ENCODE measurements around the gene OR10C1.

OR10C1 gene

DNA sequence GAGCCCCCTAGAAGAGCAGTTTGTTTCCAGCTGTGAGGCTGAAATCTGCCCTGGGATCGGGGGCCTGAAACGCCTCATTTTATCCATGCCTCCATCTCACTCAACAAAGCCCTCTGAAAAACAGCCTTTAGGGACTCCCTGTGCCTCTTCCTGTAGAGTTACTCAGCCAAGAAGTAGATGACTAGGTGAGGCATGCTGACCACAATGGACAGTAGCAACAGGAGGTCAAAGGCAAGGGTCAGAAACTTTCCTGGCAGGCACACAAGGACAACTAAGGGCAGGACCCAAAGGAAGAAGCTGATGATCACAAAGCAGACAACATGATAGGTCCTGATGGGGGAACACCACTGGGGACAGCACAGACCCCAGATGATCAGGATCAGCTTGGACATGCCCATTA lies 35.9 kb downstream of the OR10C1 start:
- no peak for DNase-seq (ENCODE audit: low read depth in 2 of 3, low spot score in 1 of 3)

DNA sequence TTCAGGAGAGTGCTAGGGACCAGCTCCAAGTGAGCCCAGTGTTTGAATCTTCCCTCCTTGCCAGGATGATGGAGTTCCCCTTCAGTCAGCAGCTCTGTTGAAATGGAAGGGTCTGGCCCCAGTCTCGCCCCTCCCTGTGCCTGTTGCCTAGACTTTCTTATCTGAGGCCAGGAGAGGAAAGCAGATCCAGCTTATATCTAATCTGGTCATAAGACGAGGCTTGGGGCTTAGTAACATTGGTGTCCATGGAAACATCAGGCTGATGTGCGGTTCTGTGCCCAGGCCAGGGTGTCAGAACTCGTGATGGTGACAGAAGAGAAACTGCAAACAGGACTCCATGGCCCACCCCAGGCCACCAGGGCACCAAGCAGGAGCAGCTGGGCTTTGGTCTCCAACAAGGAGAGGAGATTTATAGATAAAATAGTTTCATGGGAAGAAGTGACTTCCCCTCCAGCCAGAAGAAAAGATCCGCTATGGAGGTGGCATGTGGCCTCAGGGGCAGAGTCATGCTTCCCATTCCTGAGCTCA lies 38.9 kb downstream of the OR10C1 start:
- no peak for DNase-seq (ENCODE audit: low read depth in 2 of 3, low spot score in 1 of 3)

DNA sequence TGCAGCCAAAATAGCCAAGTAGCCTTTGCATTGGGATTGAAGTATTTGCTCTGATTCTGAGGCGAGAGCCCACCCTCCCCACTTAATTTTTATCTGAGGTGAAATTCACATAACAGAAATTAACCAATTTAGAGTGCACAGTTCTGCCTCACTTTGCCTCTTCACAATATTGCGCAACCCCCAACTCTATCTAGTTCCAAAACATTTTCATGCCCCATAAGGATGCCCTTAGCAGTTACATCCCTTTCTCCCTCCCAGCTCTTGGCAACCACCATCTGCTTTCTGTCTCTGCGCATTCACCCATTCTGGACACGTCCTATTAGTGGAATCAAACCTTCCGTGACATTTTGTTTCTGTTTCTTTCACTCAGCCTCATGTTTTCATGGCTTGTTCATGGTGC lies 39.6 kb downstream of the OR10C1 start:
- DNase-seq (ENCODE audit: low read depth in 2 of 3, low spot score in 1 of 3), result no peak

- no peak for DNase-seq (ENCODE audit: low read depth in 2 of 3, low spot score in 1 of 3)
These were observed 40.5 kb downstream of the OR10C1 start for GRCh38 chr6:29479560-29479959.

GRCh38 chr6:29483186-29483585 lies 44.1 kb downstream of the OR10C1 start:
- DNase-seq (ENCODE audit: low read depth in 2 of 3, low spot score in 1 of 3), result no peak

DNA sequence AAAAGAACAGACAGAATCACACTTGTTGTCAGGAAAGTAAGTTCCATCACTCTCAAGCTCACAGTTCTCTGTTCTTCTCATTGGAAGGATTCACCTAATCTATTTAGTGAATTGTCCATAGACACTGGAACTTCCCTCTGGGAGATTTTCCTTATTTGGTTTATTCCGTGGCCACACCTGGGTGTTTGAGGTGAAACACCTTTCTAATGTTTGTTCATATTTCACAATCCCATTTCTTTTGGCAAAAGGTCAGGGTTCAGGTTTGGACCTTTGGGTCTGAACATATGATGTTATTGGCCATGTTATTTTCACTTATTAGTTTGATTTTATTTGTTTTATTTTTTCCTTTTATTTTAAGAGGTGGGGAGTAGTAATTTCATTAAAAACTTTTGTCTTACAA lies 44.6 kb downstream of the OR10C1 start:
- DNase-seq (ENCODE audit: low read depth in 2 of 3, low spot score in 1 of 3), result no peak

DNA sequence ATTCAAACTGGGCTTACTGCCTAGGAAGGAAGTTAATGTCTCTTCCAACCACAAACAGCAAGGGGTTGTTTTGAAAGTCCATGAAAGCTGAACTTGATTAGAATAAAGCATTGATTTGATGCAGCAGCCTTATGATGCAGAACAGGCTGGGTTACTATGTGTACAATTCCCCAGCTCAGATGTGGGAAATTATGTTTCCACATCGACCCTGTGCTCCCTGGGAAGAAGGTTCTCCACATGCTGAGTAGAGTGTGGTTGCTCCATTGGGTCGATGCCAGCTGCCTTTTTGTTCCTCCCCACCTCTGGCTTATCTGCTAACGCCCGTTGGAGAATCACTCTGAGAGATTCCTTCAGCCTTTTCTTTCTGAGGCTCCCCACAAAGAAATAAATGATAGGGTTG lies 47.5 kb downstream of the OR10C1 start:
- DNase-seq (ENCODE audit: low read depth in 2 of 3, low spot score in 1 of 3), result no peak

DNA sequence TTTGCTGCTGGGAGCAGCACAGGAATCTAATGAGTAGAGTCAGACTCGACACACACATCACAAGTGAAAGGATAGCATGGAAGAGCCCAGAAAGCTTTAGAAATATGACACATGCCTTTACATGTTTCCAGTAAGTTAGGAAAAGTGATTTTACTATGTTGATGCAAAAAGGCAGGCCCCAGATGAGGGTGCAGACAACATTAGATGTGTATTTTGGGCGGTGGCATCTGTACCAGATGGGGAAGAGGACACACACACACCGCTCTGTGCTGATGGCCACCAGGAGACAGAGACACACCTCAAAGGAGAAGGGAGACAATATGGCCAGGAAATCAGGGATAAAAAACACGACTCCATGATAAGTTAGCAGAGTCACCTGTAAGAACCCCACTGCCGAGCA lies 48.0 kb downstream of the OR10C1 start:
- DNase-seq (ENCODE audit: low read depth in 2 of 3, low spot score in 1 of 3), result no peak

DNA sequence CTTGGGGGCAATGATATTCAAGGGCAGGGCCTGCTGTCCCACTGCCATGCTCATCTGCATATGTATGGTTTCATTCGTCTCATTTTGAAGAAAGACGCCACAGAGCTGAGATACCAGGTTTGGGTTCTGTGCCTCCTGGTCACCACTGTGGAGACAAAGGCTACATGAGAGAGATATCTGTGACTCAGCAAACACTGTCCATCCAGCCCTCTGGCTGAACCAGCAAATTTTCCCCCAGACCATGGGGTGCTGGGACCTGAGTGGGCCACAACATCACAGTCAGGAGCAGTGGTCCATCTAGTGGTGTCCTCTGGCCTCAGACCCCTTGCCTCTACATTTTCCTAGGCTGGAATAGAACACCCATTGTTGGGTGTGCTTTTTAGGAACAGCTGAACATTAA lies 48.6 kb downstream of the OR10C1 start, which contains the start of gene MAS1L:
Gene MAS1L, minus strand, starts transcription at position 297 of the 400 bp plus-strand sequence. Its CDS starts 54 bp downstream, at position 243.
- DNase-seq (ENCODE audit: low read depth in 2 of 3, low spot score in 1 of 3), result no peak

DNA sequence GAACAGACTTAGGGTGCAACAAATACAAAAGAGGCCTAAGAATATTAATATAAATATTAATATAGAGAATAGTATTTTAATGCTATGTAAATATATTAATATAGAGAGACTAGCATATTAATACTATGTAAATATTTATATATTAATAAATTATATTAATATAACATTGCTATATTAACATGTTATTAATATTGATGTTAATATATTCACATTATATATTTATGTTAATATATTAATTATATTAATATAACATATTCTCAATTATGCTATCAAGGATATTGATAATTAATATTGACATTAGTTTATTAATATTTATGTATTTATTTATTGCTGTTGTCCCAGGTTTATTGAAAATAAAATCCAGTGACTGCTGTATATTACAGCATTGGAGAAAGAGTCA lies 49.8 kb downstream of the OR10C1 start:
- no peak for DNase-seq (ENCODE audit: low read depth in 2 of 3, low spot score in 1 of 3)

DNA sequence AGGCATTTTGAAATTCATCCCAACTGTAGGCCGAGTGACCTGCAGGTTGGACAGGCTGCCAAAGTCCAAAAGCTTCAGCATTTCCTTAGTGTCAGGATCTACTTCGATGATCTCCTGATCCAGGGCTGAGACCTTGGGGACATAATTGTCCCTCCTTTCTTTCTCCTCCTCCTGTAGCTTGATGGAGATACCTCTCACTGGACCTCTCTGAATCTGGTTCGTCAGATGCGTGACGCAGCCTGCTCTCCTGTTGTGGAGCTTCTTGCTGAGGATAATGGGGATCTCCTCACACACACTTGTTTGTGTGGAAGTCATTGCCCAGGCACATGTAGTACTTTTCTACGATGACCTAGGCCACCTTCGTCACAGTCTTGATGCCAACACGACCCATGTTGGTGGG lies 50.2 kb downstream of the OR10C1 start:
- no peak for DNase-seq (ENCODE audit: low read depth in 2 of 3, low spot score in 1 of 3)

- no peak for DNase-seq (ENCODE audit: low read depth in 2 of 3, low spot score in 1 of 3)
These were observed 50.9 kb downstream of the OR10C1 start for GRCh38 chr6:29490055-29490454.

DNA sequence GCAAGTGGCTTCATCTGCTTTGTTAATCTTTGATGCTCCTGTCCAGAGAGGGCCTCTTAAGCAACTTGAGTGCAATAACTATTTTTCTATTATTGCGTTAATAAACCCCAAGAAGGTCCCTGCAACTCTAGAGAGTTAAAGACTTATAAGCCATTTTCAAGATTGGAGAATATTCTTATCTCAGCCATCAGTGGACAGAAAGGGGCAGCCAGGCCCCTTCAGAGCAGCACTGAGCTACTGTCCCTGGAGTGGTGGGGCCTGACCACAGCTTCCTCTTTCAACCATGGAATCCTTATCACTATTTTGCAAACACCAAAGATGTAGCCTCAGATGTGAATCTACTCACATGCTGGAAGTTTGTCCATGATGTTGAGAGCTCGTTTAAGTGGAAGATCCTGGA lies 51.4 kb downstream of the OR10C1 start:
- DNase-seq (ENCODE audit: low read depth in 2 of 3, low spot score in 1 of 3), result no peak

Data from stimulated activated CD4-positive, alpha-beta T cell treated with anti-CD3 and anti-CD28 coated beads, Interleukin-12 subunit alpha, Interleukin-12 subunit beta, amount 100 ng/mL, for 48 hours (primary cell).